PFSK-1 (cell line): ENCODE results near the gene GRK3.

Experiments
- POLR2AphosphoS5 ChIP-seq: IDR thresholded peaks from 2 replicates; pipeline ENCODE4 v1.6.1; 2012; ENCODE audit warnings: low read depth, mild to moderate bottlenecking, control low read depth, low read length, moderate library complexity
- SIN3A ChIP-seq: IDR thresholded peaks from 2 replicates; pipeline ENCODE4 v1.6.1; 2012; ENCODE audit warnings: mild to moderate bottlenecking, low read length, moderate library complexity, borderline replicate concordance; ENCODE audit not compliant: insufficient read depth

- TF ChIP-seq SIN3A (no peak), POLR2AphosphoS5 (no peak)
Observed at GRCh38 chr22:25702040-25702439, 137.6 kb downstream of the GRK3 start.
